ENCODE measurements around the gene UNC5B.

The UNC5B gene

DNA sequence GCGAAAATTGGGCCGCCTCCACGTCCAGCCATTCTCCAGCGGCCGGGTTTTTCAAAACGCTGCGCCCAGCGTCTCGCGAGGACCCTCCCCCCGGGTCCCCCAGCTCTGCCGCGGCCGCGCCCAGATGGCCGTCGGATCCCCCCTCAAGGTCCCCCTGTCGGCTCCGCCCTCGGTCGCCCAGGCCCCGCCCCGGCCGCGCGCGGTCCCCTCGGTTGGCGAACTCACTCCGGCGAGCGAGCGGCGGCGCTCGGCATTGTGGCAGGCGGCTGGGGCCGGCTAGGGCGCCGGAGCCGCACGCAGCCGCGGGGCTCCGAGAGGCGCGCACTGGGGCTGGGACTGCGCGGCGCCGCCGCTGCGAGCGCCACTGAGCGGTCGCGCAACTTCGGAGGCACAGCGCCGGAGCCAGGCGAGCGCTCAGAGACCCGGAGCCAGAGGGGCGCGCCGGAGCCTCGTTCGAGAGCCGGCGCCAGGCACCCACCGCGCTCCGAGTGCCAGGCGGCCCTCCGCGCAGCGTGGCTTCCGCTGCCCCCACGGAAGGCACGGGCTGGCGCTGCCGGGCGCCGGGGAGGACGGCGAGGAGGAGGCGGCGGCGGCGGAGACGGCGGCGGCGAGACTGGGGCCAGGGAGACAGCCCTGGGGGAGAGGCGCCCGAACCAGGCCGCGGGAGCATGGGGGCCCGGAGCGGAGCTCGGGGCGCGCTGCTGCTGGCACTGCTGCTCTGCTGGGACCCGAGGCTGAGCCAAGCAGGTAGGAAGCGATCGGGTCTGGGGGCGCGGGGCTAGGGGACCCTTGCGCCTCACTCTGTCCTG lies at the start of gene UNC5B:
Gene UNC5B (plus strand): TSS at position 253 of the 809 bp plus-strand sequence. CDS start 416 bp downstream, at position 669.
- no peak for DNase-seq (ENCODE audit: low read depth)

GRCh38 chr10:71173466-71173865 lies 38.9 kb upstream of the UNC5B start:
- no peak for DNase-seq (ENCODE audit: low read depth)

DNA sequence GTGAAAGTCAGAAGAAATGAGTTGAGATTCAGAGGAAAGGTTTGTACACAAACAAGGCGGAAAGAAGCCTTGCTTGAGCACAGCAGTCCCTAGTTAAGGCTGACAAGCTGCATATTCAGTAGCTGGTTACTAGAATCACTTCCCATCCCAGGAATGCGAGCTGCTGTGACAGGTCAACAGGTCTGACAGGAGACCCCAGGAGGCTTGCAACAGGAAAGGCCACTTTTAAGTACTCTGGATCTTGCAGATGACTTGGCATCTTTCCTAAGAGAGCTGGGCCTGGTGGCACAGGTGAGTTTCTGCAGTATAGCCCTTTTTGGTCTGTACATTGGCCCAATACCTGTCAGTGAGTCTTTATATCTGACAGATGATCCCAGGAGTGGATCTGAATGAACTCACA lies 35.7 kb upstream of the UNC5B start:
- no peak for DNase-seq (ENCODE audit: low read depth)

- no peak for DNase-seq (ENCODE audit: low read depth)
These were observed 34.6 kb upstream of the UNC5B start for GRCh38 chr10:71177651-71178199.

DNA sequence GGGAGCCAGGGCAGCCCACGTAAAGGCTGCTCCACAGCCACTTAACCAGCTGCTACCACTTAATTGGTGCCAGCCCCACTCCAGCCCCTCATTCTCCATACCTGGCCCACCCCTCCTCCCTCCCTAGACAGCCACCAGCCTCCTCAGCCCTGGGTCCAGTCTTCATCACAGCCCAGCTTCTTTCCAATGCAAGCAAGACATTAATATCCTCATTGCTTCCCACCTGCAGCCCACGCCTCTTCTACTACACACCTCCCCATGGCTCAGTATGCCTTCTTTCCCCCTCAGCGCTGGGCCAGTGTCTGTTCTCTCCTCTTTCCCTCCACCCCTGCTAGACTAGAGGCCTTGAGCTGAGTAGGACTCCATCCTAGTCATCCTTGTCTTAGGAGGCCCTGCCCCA lies 33.5 kb upstream of the UNC5B start:
- no peak for DNase-seq (ENCODE audit: low read depth)

DNA sequence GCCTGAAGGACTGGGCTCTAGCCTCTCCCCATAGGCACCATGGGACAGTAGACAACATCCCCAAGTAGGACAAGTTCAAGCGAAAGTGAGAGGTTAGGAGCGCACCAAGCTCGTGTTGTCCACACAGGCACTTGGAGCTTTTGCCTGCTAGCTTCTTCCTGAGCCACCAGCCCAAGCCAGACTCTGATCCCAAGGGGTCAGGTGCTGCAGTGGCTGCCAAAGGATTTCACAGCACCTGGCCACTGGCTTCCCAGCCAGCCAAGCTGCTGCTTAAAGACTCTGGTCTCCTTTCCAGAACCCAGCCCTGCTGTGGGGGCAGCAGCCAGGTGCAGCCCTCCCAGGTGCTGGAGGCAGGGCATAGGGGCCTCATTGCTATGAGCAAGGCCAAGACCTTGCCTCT lies 33.0 kb upstream of the UNC5B start:
- DNase-seq (ENCODE audit: low read depth): no peak

DNA sequence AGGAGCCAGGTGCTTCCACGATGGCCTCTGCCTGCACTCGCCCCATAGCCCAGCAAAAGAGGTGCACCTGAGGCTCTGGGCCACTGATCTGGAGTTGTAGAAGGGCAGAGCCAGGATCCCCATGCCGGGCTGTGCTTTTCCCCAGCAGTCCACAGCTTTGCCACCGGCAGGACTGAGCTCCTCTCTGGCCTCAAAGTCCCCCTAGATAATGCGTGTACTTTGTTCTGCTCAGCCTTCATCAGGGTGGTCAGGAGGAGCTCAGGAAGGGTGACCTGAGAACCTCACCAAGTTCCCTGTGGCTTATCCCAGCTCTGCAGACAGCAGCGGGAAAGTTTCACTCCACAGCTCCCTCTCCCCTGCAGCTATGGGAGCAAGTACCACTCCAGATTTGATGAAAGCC lies 27.9 kb upstream of the UNC5B start:
- DNase-seq (ENCODE audit: low read depth): no peak

- no peak for DNase-seq (ENCODE audit: low read depth)
These were observed 27.2 kb upstream of the UNC5B start for GRCh38 chr10:71185209-71185608.

- DNase-seq (ENCODE audit: low read depth): no peak
These were observed 25.2 kb upstream of the UNC5B start for GRCh38 chr10:71187197-71187596.

GRCh38 chr10:71187600-71187999 lies 24.8 kb upstream of the UNC5B start:
- DNase-seq (ENCODE audit: low read depth): no peak

GRCh38 chr10:71188201-71188600 lies 24.2 kb upstream of the UNC5B start:
- DNase-seq (ENCODE audit: low read depth): no peak

DNA sequence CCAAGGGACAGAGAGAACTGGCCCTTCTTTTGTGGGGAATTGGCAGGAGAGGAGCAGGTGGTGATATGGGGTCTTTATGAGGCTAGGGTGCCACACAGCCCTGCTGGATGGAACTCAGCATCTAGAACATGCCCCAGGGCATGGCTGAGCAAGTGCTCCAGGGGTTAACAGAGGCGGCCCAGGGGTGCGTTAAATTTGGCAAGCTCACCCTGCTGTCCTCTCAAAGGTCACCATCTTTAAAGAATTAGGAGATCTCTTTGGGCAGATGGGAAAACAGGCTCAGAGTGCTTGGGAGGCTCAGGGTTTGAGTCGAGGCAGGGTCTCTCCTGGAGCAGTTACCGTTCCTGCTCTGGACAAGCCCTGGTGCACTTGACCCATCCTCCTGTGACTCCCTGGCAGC lies 21.4 kb upstream of the UNC5B start:
- DNase-seq (ENCODE audit: low read depth): no peak

GRCh38 chr10:71191551-71192076 lies 20.8 kb upstream of the UNC5B start:
- no peak for DNase-seq (ENCODE audit: low read depth)

DNA sequence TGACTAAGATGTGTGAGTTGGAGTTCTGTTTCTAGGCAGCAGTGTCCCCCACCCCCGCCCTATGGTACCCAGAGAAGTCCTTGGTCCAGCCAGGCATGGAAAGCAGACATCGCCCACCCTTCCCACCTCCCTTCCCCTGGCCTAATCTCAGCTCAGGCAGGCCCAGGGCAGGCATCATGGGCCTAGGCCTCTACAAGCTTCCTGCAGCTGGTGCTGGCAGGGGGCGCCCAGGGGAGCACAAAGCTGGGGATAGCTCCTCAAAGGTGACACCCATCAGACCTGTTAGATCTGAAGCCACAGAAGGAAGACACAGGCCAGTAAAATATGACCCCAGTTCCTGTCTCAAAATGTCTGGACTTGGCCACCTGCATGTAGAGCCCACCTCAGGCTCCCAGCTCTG lies 18.9 kb upstream of the UNC5B start:
- DNase-seq (ENCODE audit: low read depth): no peak

DNA sequence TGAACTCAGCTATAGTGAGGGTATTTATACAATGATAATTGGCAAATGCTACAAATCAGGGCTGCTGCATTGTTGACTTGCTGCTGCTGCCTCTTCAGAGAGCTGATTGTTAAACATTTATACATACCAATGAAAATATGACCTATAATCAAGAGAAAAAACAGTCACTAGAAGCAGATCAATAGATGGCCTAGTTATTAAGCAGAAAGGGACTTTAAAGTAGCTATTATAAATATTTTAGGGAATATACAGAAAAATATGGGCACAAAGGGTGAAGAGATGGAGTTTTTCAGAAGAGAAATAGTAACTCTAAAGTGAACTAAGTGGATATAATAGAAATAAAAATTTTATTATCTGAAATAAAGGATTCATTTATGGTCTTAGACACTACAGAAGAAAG lies 14.4 kb upstream of the UNC5B start:
- DNase-seq (ENCODE audit: low read depth): no peak

DNA sequence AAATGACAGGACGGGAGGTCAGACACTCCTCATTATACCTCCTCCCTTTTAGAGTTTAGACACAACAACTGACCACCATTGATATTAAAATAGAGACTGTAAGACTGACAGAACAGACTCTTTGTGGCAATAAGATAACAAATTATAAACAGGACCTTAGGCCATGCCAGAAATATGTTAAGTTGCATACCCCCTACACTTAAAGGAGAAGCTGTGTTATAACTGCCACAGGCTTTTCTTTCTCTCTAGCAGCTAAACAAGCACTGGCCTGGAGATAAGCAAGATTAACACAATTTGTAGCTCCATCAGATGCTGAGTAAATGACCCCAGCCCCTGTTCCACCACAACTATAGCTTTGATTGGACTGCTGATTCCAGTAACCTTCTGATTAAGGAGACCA lies 10.5 kb upstream of the UNC5B start:
- DNase-seq (ENCODE audit: low read depth): no peak

- no peak for DNase-seq (ENCODE audit: low read depth)
These were observed 10.1 kb upstream of the UNC5B start for GRCh38 chr10:71202314-71202713.

- no peak for DNase-seq (ENCODE audit: low read depth)
These were observed 9.2 kb upstream of the UNC5B start for GRCh38 chr10:71203124-71203523.

DNA sequence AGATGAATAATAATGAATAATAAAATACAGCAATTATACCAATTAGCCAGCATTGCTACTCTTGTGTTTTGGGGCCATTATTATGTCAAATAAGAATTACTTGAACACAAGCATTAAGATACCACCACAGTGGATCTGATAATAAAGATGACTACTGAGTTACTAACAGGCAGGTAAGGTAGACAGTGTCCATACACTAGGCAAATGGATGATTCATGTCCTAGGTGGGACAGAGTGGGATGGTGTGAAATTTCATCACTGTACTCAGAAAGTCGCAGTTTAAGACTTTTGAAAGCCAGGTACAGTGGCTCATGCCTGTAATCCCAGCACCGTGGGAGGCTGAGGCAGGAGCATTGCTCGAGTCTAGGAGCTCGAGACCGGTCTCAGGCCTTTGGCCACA lies 8.7 kb upstream of the UNC5B start:
- no peak for DNase-seq (ENCODE audit: low read depth)

DNA sequence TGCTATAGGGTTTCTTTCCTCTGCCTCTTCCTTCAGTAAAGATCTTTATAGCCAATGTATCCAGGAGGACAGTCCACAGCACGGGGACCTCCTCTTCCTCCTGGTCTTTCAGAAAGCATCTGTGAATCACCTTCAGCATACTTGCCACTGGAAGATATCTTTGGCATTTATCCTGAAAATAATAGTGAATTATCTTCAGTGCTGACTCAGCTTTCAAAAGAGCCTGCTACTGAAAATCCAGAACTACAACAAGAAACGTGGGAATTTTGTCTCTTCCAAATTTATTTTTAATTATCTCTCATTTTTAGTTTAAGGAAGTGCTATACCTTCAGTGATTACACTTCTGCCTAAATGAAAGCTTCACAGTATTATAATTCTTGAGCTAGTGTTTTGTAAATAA lies 7.6 kb upstream of the UNC5B start:
- DNase-seq (ENCODE audit: low read depth): no peak

DNA sequence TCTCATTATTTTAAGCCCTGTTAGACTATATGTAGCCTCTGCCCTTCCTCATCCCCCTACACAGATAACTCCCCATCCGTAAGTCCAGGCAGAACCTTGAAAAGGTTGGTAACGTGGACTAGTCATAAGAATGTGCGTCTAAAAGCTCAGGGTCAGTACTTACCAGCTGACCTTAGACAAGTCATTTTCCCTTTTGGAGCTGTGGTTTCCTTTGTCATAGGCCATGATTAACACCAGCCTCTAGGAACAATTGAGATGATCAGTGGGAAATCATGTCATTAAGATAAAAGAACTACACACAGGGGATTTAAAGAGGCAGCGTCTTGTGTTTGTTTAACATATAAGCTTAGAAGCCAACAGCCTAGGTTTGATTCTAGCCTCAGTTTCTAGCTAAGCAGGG lies 6.9 kb upstream of the UNC5B start:
- no peak for DNase-seq (ENCODE audit: low read depth)

- no peak for DNase-seq (ENCODE audit: low read depth)
These were observed 5.5 kb upstream of the UNC5B start for GRCh38 chr10:71206911-71207310.

DNA sequence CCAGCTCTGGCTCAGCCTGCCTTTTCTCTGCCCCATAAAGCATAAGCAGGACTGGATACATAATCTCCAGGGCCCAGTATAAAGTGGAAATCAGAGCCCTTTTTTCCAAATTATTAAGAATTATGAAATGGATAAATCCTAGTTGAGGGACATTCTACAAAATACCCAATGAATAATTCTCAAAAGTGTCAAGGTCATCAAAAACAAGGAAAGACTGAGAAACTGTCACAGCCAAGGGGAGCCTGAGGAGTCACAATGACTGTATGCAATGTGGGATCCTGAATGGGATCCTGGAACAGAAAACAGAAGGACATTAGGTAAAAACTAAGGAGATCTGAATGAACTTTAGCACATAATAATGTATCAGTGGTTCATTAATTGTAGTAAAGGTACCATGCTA lies 4.8 kb upstream of the UNC5B start:
- DNase-seq (ENCODE audit: low read depth): no peak

GRCh38 chr10:71209352-71209715 lies 3.0 kb upstream of the UNC5B start:
- no peak for DNase-seq (ENCODE audit: low read depth)

Data from non-pigmented ciliary epithelial cell (primary cell).